ENCODE data around the gene SHISA4. TPM values are rescaled to one million over a fixed set of nuclear protein-coding genes. Genes with fewer than 3 reads are reported as not detected.

The SHISA4 gene
- total and polyA plus RNA-seq, 2 of the 8 experiments (the other 6 are each of a cell fraction or from before 2014, with no cell fraction given): 7.8 to 28.9 TPM

DNA sequence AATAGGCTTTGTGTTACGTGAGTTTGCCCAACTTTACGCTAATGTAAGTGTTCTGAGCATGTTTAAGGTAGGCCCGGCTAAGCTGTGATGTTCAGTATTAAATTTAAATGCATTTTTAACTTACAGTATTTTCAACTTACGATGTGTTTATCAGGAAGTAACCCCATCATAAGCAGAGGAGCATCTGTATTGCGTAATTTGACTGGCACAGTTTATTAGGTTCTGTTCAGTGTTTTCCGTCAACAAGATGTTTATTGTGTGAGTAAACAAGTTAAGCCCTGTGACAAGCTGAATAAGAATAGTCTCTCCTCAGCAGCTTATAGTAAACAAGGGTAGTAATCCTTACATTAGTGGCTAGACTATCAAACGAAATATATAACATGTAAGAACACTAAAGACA, 27.2 kb upstream of the SHISA4 start:
- Histone ChIP-seq H3K9me3 (ENCODE audit: insufficient read depth in 2 of 2, low read depth in 1 of 2, low read length in 1 of 2) (no peaks in the 10 kb centered on the region), H3K4me2 (ENCODE audit: insufficient read depth in 1 of 2, low read depth in 2 of 2, low read length in 2 of 2) (no peak overlapping the region), H3K23me2 (ENCODE audit: low read depth, low read length) (no peaks in the 10 kb centered on the region), H3K79me2 (ENCODE audit: control insufficient read depth in 1 of 2, insufficient read depth in 2 of 2, low read length in 2 of 2) (no peaks in the 10 kb centered on the region), H3K36me3 (ENCODE audit: control insufficient read depth in 2 of 4, insufficient read depth in 4 of 4, low read length in 3 of 4) (peaks cover 18 to 79% (median 48%) of the 10 kb centered on the region in 4 experiments), H2BK15ac (ENCODE audit: low read length) (no peak overlapping the region), H3K14ac (ENCODE audit: insufficient read length) (no peak overlapping the region), H2BK20ac (ENCODE audit: low read length) (no peak overlapping the region), H2AFZ (ENCODE audit: low read length) (no peak overlapping the region), H3K27ac (ENCODE audit: low read depth, low read length) (no peak overlapping the region), H3K4ac (replicated peaks; ENCODE audit: insufficient read length, low read depth, low read length) (no peak overlapping the region), H3K18ac (ENCODE audit: extremely low read depth, low read length) (no peak overlapping the region), H3K27me3 (replicated peaks in 1 of 4; ENCODE audit: control insufficient read depth in 3 of 4, extremely low read depth in 1 of 4, insufficient read depth in 3 of 4, low read length in 3 of 4) (no peaks in the 10 kb centered on the region; a peak in 1 of 7 replicates), H3K56ac (replicated peaks; ENCODE audit: insufficient read length, low read depth, low read length) (no peak overlapping the region), H3K9ac (replicated peaks in 1 of 4; ENCODE audit: extremely low read depth in 1 of 4, low read depth in 3 of 4, low read length in 3 of 4) (no peak overlapping the region), H3K79me1 (ENCODE audit: low read depth, low read length) (no peaks in the 10 kb centered on the region), H2BK120ac (replicated peaks; ENCODE audit: low read depth, low read length) (no peak overlapping the region), H2AK5ac (ENCODE audit: low read depth, low read length) (no peak overlapping the region), H4K5ac (ENCODE audit: insufficient read length, low read depth, low read length) (no peak overlapping the region), H4K20me1 (replicated peaks in 1 of 2; ENCODE audit: control insufficient read depth in 1 of 2, insufficient read depth in 2 of 2, low read length in 2 of 2) (no peaks in the 10 kb centered on the region), H3K4me3 (ENCODE audit: extremely low read depth in 1 of 4, insufficient read depth in 2 of 4, low read depth in 3 of 4, low read length in 4 of 4) (no peak overlapping the region), H2BK5ac (ENCODE audit: low read depth, low read length) (no peak overlapping the region), H4K8ac (ENCODE audit: extremely low read depth, insufficient read depth, low read length) (no peak overlapping the region), H3K23ac (ENCODE audit: insufficient read length) (no peak overlapping the region), H3K4me1 (replicated peaks in 1 of 4; ENCODE audit: control insufficient read depth in 3 of 4, insufficient read depth in 4 of 4, low read length in 3 of 4) (no peaks in the 10 kb centered on the region), H2BK12ac (ENCODE audit: low read depth, low read length) (no peak overlapping the region), H4K91ac (replicated peaks; ENCODE audit: insufficient read length, low read length) (no peak overlapping the region)
- FAIRE-seq (no peak), DNase-seq (ENCODE audit: low read depth in 1 of 2, low spot score in 2 of 2) (no peak)
- POLR2A ChIA-PET (ENCODE audit: partially characterized antibody): interaction anchor here (1.4 kb wide), 1 partner anchor 19 kb away, joined by 3 read pairs; no protein-coding TSS in a partner anchor
- TF ChIP-seq TBP (IDR thresholded peaks at IDR 0.05; ENCODE audit: low read depth, low read length): no peak
- TF ChIP-seq KDM4A (IDR thresholded peaks at IDR 0.05; ENCODE audit: low read depth, low read length, severe bottlenecking): no peak
- no peak for TF ChIP-seq TAF1 (IDR thresholded peaks at IDR 0.05; ENCODE audit: low read depth, low read length)
- TF ChIP-seq CEBPB (IDR thresholded peaks at IDR 0.05; ENCODE audit: low read depth, low read length): 0 out of 2 replicates have a peak, but pooled peaks have one; percentile 38
- no peak for TF ChIP-seq CHD2 (IDR thresholded peaks at IDR 0.05; ENCODE audit: low read length)
- no peak for TF ChIP-seq BACH1 (IDR thresholded peaks at IDR 0.05; ENCODE audit: low read length)
- no peak for TF ChIP-seq PHF8 (conservative IDR thresholded peaks at IDR 0.05; ENCODE audit: low read depth, low read length)
- no peak for TF ChIP-seq SUZ12 (IDR thresholded peaks at IDR 0.05; ENCODE audit: low read length)
- CTCF ChIA-PET (ENCODE audit: partially characterized antibody): interaction anchor here (0.5 to 1.2 kb wide), 4 partner anchors 20 to 226 kb away, joined by 3 read pairs; no protein-coding TSS in a partner anchor
- 92% methylated on average over 7 of the region's 7 CpGs; no CpG with 5 or more reads in 1 of the 2 experiments for WGBS, 2 experiments (ENCODE audit: extremely low coverage in 1 of 2, insufficient coverage in 1 of 2, insufficient read length in 1 of 2, insufficient replicate concordance in 2 of 2, low coverage in 1 of 2, low lambda C conversion rate in 2 of 2, missing lambda C conversion rate in 1 of 2)

Data from H1 (cell line).